Fibroblast of mammary gland (primary cell): ENCODE measurements around the gene NLRP5.

Source experiments
- DNase-seq: peaks from one replicate; pipeline ENCODE4 v3.0.0-alpha.2; 2010; ENCODE audit warnings: low read depth
- H3K4me3 ChIP-seq: 2 replicates; pipeline ENCODE4 v1.5.1; 2011; ENCODE audit warnings: low read depth, mild to moderate bottlenecking, low read length, moderate library complexity; ENCODE audit not compliant: control insufficient read depth
- TF ChIP-seq, protein P1 (sequence below): conservative IDR thresholded peaks from 2 replicates; pipeline ENCODE4 v1.5.1; 2011; ENCODE audit warnings: low read depth, low read length, inconsistent platforms; ENCODE audit not compliant: control insufficient read depth, insufficient read depth

The NLRP5 gene

DNA sequence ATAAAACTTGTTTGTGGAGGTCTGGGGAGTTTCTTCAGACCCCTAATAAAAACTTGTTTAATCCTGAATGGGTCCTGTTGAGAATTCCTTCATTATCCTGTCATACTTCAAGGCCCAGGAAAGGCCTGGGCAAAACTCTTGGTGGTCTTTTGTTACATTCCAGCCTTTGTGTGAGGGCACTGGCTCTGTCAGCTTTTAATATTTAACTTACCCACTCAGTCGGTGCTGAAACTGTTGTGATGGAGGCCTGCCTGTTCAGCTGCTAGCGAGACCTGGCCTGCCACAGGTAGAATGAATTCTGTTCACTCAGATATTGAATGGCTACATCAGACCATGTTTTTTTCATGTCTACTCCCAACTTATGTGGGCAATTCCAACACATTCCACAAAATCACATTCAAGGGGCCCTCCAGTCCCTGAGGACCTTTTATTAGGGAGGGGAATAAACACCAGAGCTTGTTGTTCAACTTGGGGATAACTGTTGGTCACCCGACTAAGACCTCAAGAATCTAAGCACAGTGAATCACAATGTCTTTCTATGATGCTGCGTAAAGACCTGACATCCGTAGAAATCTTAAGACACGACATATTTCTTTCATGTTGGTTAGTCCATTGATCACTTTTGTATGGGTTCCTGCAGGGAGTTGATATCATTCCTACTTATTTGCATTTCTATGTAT, 26.4 kb upstream of the NLRP5 start:
- no peak for DNase-seq
- TF ChIP-seq, protein P1, sequence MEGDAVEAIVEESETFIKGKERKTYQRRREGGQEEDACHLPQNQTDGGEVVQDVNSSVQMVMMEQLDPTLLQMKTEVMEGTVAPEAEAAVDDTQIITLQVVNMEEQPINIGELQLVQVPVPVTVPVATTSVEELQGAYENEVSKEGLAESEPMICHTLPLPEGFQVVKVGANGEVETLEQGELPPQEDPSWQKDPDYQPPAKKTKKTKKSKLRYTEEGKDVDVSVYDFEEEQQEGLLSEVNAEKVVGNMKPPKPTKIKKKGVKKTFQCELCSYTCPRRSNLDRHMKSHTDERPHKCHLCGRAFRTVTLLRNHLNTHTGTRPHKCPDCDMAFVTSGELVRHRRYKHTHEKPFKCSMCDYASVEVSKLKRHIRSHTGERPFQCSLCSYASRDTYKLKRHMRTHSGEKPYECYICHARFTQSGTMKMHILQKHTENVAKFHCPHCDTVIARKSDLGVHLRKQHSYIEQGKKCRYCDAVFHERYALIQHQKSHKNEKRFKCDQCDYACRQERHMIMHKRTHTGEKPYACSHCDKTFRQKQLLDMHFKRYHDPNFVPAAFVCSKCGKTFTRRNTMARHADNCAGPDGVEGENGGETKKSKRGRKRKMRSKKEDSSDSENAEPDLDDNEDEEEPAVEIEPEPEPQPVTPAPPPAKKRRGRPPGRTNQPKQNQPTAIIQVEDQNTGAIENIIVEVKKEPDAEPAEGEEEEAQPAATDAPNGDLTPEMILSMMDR, result no peak
- no peak overlapping the region for H3K4me3 ChIP-seq

DNA sequence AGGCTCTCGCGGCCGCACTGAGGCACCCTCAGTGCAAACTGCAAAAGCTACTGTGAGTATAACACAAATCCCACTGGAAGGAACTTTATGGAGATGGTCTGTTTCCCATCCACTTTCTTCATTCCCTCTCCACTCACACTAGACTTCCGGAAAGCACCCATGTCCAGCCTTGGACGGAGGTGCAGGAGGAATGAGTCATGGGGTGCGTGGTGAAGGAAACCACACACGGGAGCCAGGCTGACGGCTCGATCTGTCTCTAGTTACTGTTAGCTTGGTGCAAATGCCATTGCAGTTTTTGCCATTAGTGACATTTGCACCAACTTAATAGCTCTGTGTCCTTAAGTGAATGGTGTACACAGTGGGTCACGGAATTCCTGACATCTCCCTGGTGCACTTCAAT, 24.4 kb upstream of the NLRP5 start:
- TF ChIP-seq, protein P1, result no peak
- no peak overlapping the region for H3K4me3 ChIP-seq
- DNase-seq, result no peak

DNA sequence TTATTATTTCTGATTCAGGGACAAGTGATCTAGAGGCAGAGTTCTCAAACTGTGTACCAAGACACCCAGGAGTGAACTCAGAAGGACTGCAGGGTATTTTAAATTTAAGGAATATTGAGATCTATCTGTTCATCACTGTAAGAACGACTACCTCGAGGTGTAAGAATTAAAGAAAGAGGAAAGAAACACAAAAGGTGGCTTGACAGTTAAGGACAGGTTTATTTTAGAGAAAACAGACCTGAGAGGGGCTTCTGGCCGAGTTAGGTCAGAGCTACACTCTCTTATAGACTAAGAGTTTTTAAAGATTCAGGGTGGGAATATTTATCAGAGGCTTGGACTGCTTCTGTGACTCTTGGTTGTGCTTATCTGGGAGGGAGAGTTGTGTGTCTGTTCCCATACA, 12.6 kb upstream of the NLRP5 start:
- no peak for DNase-seq
- TF ChIP-seq, protein P1, result no peak
- no peak overlapping the region for H3K4me3 ChIP-seq

DNA sequence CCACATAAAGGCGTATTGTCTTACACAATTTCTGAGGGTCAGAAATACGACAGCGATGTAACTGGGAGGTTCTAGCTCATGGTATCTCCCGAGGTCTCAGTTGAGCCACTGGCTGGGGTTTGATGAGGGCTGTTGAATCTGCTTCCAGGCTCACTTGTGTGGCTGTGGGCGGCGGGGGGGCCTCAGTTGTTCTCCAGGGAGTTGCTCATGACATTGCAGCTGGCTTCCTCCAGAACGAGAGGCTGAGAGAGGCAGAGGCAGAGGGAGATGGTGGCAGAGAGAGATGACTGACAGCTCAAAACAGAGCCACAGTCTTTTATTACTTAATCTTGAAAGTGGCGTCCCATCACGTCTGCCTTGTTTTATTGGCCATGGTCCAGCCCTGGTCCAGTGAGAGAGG, 6.2 kb upstream of the NLRP5 start:
- H3K4me3 ChIP-seq, result no peak overlapping the region
- DNase-seq, result no peak
- TF ChIP-seq, protein P1, result no peak

DNA sequence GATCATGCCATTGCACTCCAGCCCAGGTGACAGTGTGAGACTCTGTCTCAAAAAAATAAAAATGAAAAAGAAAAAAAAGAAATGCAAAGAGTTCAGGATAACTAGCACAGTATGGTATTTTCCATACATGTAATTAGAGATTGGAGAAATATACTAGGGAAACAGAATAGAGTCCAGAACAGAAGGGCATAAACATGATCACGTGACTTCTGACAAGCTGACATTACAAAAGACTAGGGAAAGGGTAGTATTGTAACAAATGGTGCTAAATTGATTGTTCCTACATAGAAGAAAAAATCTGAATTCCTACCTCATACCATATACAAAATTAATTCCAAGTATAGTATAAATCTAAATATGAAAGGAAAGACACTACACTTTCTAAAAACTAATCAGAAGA, 1.3 kb upstream of the NLRP5 start:
- DNase-seq, result no peak
- H3K4me3 ChIP-seq, result no peak overlapping the region
- TF ChIP-seq, protein P1, result no peak

DNA sequence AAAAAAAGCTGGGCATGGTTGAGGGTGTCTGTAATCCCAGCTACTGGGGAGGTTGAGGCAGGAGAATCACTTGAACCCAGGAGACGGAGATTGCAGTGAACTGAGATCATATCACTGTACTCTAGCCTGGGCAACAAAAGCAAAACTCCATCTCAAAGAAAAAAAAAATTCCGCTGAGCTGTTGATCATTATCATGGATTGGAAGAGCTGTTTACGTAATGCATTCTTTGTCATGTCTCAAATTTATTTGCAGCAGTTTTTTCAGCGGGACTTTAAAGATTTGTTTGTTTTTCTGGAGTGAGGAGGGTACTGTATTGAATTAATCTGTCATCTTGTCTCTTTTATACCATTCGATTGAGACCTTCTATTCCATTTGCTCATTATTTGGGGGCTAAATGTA, 4.3 kb downstream of the NLRP5 start:
- no peak for DNase-seq
- H3K4me3 ChIP-seq, result no peak overlapping the region
- TF ChIP-seq, protein P1, result no peak

DNA sequence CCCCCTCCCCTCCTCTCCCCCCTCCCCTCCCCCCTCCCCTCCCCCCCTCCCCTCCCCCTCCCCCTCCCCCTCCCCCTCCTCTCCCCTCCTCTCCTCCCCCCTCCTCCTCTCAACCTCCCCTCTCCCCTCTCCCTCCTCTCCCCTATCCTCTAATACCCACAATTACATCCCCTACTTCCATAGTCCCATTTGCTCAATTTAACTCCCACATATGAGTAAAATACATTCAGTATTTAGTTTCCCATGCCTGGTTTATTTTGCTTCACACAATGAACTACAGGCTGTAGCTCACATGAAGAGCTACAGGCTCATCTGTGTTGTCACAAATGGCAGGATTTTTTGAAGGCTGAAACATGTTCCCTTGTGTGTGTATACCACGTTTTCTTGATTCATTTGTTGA, 6.9 kb downstream of the NLRP5 start:
- DNase-seq, result no peak
- TF ChIP-seq, protein P1, result no peak
- no peak overlapping the region for H3K4me3 ChIP-seq
